A673 (cell line): ENCODE data around the gene JARID2. TPM values are rescaled to one million over a fixed set of nuclear protein-coding genes. Genes with fewer than 3 reads are reported as not detected.

Source experiments
- BruUV-seq: library from RNA; stranded (reverse); fragments of 400-500 nt; replicated peaks from 2 replicates; lab custom pipeline; 2021; lab: Mats Ljungman, UMichigan
- CTCF ChIA-PET: fragments of 300-600 bp; sonication (Branson Sonifier 250); formaldehyde crosslinking; loops from one replicate; lab custom pipeline; 2022; ENCODE audit warnings: antibody characterized with exemption; lab: Charles Lee
- POLR2A ChIA-PET: fragments of 300-600 bp; sonication (Branson Sonifier 250); formaldehyde crosslinking; loops from one replicate; lab custom pipeline; 2022; ENCODE audit warnings: antibody characterized with exemption; ENCODE audit not compliant: low non-redundant PET; lab: Charles Lee
- DNase-seq: peaks from one replicate; pipeline ENCODE4 v3.0.0-alpha.2; 2015; ENCODE audit warnings: low spot score
- H3K27ac ChIP-seq: fragments of 200-600 bp; sonication (generic); 2 replicates; pipeline ENCODE4 v1.5.1; 2016; ENCODE audit warnings: mixed run types, low read depth, mild to moderate bottlenecking, mixed read lengths, antibody characterized with exemption, low read length; ENCODE audit not compliant: poor library complexity, severe bottlenecking
- H3K27me3 ChIP-seq: fragments of 200-600 bp; sonication (generic); replicated peaks from 2 replicates; pipeline ENCODE4 v1.6.1; 2017; ENCODE audit warnings: mixed run types, low read depth, mild to moderate bottlenecking, mixed read lengths, antibody characterized with exemption, low read length; ENCODE audit not compliant: insufficient read depth, poor library complexity
- H3K36me3 ChIP-seq: fragments of 200-600 bp; sonication (generic); 2 replicates; pipeline ENCODE4 v1.6.1; 2016; ENCODE audit warnings: mixed run types, mild to moderate bottlenecking, mixed read lengths, antibody characterized with exemption, low read length; ENCODE audit not compliant: insufficient read depth, poor library complexity, severe bottlenecking
- H3K4me1 ChIP-seq: fragments of 200-600 bp; sonication (generic); 2 replicates; pipeline ENCODE4 v1.6.1; 2017; ENCODE audit warnings: mixed run types, mild to moderate bottlenecking, mixed read lengths, antibody characterized with exemption, low read length; ENCODE audit not compliant: insufficient read depth, poor library complexity, severe bottlenecking
- H3K4me3 ChIP-seq: fragments of 200-600 bp; sonication (generic); 2 replicates; pipeline ENCODE4 v1.5.1; 2016; ENCODE audit warnings: low read depth, mixed run types, mild to moderate bottlenecking, mixed read lengths, low read length; ENCODE audit not compliant: poor library complexity, severe bottlenecking
- H3K9me3 ChIP-seq: fragments of 200-600 bp; sonication (generic); 2 replicates; pipeline ENCODE4 v1.6.1; 2016; ENCODE audit warnings: mixed run types, low read depth, mild to moderate bottlenecking, mixed read lengths, antibody characterized with exemption, low read length; ENCODE audit not compliant: poor library complexity, severe bottlenecking
- CTCF ChIP-seq: fragments of 300-800, 200-600 bp; sonication (generic); conservative IDR thresholded peaks from 2 replicates; pipeline ENCODE4 v1.5.1; 2017; ENCODE audit warnings: low read depth, mild to moderate bottlenecking, antibody characterized with exemption, low read length, moderate library complexity, mixed read lengths
- EZH2 ChIP-seq: fragments of 200-600 bp; sonication (generic); IDR thresholded peaks from 2 replicates; pipeline ENCODE4 v1.6.1; 2017; ENCODE audit warnings: borderline replicate concordance, low read depth, mild to moderate bottlenecking, mixed read lengths, antibody characterized with exemption, low read length; ENCODE audit not compliant: poor library complexity, severe bottlenecking
- intact Hi-C: fragments of 100-400 bp; cut with micrococcal nuclease; formaldehyde crosslinking; loops from one replicate; pipeline ENCODE4 v1.10.0; 2022; ENCODE audit not compliant: unreplicated experiment
- total RNA-seq: library from RNA; stranded (reverse); gene quantifications from 2 replicates; pipeline ENCODE4 v1.2.3, GENCODE V29; 2021

Gene JARID2
- total RNA-seq, 1 experiment from 2014 or later: 29.4 TPM

- Histone ChIP-seq H3K4me1 (peaks cover 55% of the 10 kb centered on the region), H3K27ac (no peak overlapping the region), H3K27me3 (no peaks in the 10 kb centered on the region), H3K9me3 (no peaks in the 10 kb centered on the region), H3K36me3 (no peaks in the 10 kb centered on the region), H3K4me3 (no peak overlapping the region)
- TF ChIP-seq CTCF: no peak
- TF ChIP-seq EZH2: no peak
- CTCF ChIA-PET: no interaction called here
- POLR2A ChIA-PET: no interaction called here
- no TSS peak for BruUV-seq
- intact Hi-C loops: no loop called here
- DNase-seq: no peak
These were observed 34.2 kb downstream of the JARID2 start for GRCh38 chr6:15280028-15280427.

GRCh38 chr6:15280961-15281360, 35.1 kb downstream of the JARID2 start:
- POLR2A ChIA-PET: interaction anchor here (0.6 to 0.7 kb wide), 2 partner anchors 13 to 39 kb away, joined by 3 to 4 read pairs; no protein-coding TSS in a partner anchor

GRCh38 chr6:15282334-15282733, 36.5 kb downstream of the JARID2 start:
- ChIA-PET POLR2A (no interaction called here), CTCF (no interaction called here)
- Histone ChIP-seq H3K36me3 (no peaks in the 10 kb centered on the region), H3K27ac (no peak overlapping the region), H3K4me1 (peaks cover 43% of the 10 kb centered on the region), H3K27me3 (no peaks in the 10 kb centered on the region), H3K9me3 (no peaks in the 10 kb centered on the region), H3K4me3 (no peak overlapping the region)
- TF ChIP-seq CTCF: no peak
- no peak for DNase-seq
- intact Hi-C loops: no loop called here
- BruUV-seq: no TSS peak

More at GRCh38 chr6:15280961-15281360, 35.1 kb downstream of the JARID2 start:
- CTCF ChIA-PET: no interaction called here
- Histone ChIP-seq H3K27ac (no peak overlapping the region), H3K9me3 (no peaks in the 10 kb centered on the region), H3K27me3 (no peaks in the 10 kb centered on the region), H3K4me3 (no peak overlapping the region), H3K36me3 (no peaks in the 10 kb centered on the region), H3K4me1 (peaks cover 53% of the 10 kb centered on the region)
- TF ChIP-seq CTCF: no peak
- no peak for TF ChIP-seq EZH2
- DNase-seq: no peak
- intact Hi-C loops: no loop called here
- no TSS peak for BruUV-seq
